ENCODE results near the gene SLC34A2.

- TF ChIP-seq ZNF331 (CRISPR knock-in tag; IDR thresholded peaks at IDR 0.05; ENCODE audit: low read depth) (no peak), POLR2AphosphoS5 (IDR thresholded peaks at IDR 0.05; ENCODE audit: low read depth) (no peak), EZH2phosphoT487 (IDR thresholded peaks at IDR 0.05; ENCODE audit: unreplicated experiment) (no peak), EZH2 (IDR thresholded peaks at IDR 0.05; ENCODE audit: low read depth, unreplicated experiment) (no peak)
Measured at GRCh38 chr4:25694466-25694865, 38.8 kb downstream of the SLC34A2 start.

Data from GM23338 (cell line).